Activated T-cell treated with anti-CD3 and anti-CD28 coated beads for 48 hours (primary cell): ENCODE results near the gene ALK.
"Not testable (repeated sequence)": the region's sequence is repeated elsewhere in the genome, so short reads cannot be mapped to it uniquely, and the experiment has no call there.

Experiments used
- DNase-seq: peaks from one replicate; pipeline ENCODE4 v3.0.0-alpha.2; 2020; ENCODE audit warnings: low read depth

ALK gene

GRCh38 chr2:29841386-29842004 lies 79.9 kb downstream of the ALK start:
- DNase-seq, result peak; percentile 2

GRCh38 chr2:29839306-29839705 lies 82.1 kb downstream of the ALK start:
- DNase-seq, result no peak

GRCh38 chr2:29837925-29838324 lies 83.5 kb downstream of the ALK start:
- DNase-seq, result no peak

DNA sequence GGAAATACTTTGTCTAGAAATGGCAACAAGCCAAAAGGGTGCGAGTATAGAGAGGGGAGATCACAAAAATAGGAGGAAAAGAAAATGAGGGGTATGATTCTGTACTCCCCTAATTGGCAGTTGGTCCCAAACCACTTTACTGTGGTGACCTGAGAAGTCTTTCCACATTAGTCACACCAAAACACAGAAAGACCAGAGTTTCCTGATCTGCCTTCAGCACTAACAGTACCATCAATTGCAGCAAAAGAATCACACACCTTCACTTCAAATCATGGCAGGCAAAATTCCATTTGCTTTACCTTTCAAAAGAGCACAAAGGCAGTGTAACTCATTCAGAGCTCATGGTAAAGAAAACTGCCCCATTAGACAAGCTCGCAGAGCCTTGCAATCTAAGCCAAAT lies 86.8 kb downstream of the ALK start:
- DNase-seq, result no peak

GRCh38 chr2:29834036-29834540 lies 87.3 kb downstream of the ALK start:
- DNase-seq, result no peak

DNA sequence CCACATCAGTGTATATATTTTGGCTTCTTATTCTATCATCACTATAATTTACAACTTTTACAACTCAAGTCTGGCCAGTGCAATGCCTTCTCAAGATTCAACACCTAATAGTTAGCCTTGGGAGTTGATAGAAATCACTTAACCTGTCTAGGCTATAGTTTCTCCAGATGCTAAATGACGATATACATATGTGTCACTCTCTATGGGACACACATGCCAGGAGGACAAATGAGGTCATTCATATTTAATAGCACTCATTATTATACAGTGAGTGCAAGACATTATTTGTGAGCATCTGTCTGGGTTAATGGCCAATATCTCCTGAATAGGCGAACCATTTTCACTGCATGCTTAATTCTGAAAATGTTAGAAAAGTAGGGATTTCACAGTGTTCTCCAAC lies 89.8 kb downstream of the ALK start:
- DNase-seq, result no peak

DNA sequence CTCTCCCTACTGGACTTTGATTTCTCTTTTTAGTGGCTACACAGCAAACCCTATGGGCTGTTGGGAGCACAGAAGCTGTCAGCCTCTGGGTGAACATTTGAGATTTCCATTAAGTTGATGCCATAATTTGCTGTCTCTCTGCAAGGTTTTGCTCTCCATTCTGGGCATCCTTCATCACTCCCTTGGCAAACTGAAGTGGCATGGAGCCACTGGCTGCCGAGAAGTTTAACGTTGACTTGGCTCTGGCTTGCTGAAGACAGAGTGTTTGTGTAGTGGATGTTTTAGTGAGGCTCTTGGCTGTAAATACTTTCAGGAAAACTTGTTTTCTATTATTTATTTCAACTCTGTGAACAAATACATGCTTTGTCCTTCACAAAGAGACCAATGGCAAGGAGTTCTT lies 91.5 kb downstream of the ALK start:
- no peak for DNase-seq

DNA sequence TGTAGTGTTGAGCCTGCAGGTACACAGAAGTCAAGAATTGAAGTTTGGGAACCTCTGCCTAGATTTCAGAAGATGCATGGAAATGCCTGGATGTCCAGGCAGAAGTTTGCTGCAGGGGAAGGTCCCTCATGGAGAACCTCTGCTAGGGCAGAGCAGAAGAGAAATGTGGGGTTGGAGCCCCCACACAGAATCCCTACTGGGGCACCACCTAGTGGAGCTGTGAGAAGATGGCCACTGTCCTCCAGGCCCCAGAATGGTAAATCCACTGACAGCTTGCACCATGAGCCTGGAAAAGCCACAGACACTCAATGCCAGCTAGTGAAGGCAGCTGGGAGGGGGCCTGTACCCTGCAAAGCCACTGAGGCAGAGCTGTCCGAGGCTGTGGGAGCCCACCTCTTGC lies 97.2 kb downstream of the ALK start:
- DNase-seq, result not testable (repeated sequence)

DNA sequence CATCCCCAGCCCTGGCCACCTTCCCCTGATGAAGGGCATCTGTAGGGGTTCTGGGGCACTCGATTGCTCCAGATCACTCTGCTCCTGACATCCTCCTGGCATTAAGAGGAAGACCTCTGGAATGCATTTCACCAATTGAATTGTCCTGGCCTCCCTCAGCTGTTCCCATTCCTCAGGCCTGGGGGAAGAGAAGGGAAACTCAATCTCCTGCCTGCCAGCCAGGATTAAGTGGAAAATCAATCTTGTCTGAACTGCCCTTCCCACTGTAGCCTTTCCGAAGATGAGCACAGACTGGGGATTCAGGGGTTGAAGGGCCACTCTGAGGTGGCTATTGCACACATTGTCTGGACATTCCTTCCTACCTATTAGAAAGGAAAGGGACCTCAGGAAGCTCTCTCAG lies 99.8 kb downstream of the ALK start:
- no peak for DNase-seq

DNA sequence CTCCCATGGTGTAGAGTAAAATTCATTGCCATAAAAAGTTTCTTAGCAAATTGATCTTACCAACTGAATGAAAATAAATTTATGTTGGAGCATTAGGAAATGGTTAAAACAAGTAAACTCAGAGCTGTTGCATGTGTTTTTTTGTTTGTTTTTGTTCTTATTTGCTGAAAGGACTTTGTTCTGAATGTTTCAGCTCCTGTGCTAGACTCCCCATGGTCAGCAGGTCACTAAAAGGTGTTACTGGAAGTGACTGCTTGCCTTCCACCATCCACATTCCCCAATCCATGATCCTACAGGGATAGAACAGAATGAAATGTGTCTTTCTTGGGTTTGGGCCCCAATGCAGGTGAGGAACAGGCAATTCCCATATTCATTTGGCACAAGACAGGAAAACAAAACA lies 101.8 kb downstream of the ALK start:
- no peak for DNase-seq

DNA sequence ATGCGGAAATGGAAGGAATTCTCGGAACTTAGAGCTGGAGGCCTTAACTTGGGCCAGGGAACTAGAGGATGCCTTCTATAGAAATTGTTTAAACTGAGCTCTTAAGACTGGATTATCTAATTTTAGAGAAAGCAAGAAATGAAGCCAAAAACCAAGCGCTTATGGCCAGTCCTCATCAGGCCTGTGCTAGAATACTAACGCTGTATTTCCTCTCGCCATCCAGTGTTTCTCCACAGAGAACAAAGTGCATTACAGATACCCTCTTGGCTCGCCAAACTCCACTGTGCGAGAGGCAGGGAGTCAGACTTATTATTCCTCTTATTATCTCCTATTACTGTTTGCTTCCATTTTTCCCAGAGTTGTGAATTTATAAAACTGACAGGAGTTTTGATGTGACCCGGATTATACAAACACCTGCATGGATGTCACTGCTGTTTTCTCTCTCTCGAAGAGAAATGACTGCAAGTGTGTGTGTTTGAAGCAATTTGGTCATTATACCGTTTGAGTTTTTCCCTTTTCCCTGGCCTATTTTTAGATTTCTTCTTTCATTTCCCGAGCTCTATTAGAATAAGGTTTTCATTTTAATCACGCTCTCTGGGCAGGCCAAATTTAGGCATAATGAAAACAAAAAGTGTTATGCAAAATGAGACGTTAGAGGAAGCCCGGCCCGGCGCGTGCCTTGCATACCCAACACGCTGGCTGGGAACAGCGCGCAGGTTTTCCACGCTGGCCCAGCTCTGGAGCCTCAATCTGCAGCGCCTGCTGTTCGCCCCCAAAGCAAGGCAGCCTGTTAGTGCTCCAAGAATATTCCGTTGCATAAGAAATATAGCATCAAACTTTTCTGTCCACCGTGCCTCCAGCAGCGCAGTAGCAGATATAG lies 103.3 kb downstream of the ALK start:
- DNase-seq, result no peak

DNA sequence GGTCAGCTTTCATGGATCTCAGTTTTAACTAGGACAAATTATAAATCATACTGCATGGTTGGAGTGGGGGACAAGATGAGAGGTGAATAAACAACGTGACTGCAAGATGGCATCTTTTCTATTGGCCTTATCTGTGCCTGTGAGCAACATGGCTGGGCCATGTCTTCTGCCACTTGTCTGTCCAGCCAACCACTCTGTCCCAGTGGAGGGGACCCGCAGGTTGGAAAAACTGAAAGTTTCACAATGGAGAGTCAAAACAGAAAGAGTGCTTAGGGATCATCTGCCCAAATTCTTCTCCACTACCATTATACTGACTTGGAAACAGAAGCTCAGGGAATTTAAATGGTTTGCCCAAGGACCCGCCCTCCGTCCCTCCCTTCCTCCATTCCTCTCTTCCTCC lies 104.1 kb downstream of the ALK start:
- DNase-seq, result no peak

- DNase-seq, result no peak
These were observed 104.7 kb downstream of the ALK start for GRCh38 chr2:29816651-29817050.

GRCh38 chr2:29811378-29811777 lies 110.0 kb downstream of the ALK start:
- DNase-seq, result no peak

DNA sequence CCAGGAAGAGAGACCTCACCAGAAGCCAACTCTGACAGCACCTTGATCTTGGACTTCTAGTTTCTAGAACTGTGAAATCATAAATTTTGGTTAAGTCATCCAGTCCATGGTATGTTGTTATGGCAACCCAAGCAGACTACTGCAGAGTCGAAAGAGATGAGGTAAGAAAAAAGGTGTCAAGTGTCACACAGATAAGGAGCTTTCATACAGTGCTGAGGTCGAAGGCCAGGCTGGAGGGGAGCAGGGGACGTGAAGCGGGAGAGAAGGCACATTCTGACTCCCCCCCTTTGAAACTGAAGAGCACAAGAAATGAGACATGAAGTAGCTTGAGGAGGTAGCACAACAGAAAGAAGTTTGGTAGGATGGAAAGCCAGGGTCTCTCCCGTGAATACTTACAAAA lies 110.4 kb downstream of the ALK start:
- no peak for DNase-seq

DNA sequence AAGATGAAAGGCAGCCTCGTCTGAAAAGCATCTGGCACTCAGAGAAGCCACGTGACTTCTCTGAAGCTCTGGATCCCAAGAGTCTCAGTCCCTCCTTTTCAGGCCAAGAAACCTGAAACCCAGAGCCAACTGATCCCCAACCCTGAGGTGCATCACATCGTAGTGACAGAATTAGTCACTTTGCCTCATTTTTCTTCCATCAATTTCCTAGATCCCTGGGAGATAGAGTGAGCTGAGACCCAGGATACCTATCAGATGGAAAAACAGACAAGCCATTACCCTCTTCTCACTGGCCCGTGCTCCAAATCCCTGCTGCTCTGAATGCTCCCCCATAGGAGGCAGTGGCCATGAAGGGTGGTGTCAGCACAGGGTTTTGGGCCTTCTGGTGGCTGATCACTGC lies 113.1 kb downstream of the ALK start:
- no peak for DNase-seq

GRCh38 chr2:29807082-29807481 lies 114.3 kb downstream of the ALK start:
- no peak for DNase-seq

DNA sequence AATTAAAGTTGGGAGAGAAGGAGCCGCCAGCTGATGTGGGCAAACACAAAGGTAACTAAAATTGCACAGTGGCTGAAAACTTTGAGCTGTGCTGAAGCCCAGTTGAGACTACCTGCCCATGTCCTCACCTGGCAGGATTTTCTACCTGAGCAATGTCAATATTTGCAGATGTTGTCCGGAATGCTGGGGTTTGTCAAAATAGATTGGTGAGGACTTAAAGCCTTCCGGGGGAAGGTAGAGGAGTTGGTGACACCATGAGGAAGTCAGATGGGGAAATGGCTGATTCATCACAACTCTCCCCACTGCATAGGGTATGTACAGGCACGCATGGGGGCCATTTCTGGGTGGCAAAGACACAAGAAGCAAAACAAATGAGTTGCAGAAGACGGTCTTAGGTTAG lies 114.9 kb downstream of the ALK start:
- no peak for DNase-seq

GRCh38 chr2:29804671-29805070 lies 116.7 kb downstream of the ALK start:
- DNase-seq, result no peak

GRCh38 chr2:29803537-29803936 lies 117.8 kb downstream of the ALK start:
- no peak for DNase-seq

- DNase-seq, result no peak
These were observed 118.4 kb downstream of the ALK start for GRCh38 chr2:29802986-29803385.

DNA sequence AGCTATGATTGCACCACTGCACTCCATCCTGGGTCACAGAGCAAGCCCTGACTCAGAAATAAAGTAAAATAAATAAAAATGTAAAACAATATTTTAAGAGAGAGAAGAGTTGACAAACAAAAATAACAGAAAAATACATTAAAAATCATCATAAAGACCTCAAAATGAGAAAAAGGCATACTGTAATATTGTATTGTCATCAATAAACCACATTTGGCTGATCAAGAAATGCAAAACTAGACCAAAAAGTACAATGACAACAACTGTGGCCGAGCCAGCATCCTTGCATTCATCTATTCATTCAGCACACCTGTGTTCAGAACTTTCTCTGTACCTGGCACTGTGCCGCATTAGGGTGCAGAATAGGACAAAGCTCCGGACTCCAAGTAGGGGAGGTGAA lies 121.8 kb downstream of the ALK start:
- no peak for DNase-seq

GRCh38 chr2:29797916-29798315 lies 123.5 kb downstream of the ALK start:
- DNase-seq, result no peak

DNA sequence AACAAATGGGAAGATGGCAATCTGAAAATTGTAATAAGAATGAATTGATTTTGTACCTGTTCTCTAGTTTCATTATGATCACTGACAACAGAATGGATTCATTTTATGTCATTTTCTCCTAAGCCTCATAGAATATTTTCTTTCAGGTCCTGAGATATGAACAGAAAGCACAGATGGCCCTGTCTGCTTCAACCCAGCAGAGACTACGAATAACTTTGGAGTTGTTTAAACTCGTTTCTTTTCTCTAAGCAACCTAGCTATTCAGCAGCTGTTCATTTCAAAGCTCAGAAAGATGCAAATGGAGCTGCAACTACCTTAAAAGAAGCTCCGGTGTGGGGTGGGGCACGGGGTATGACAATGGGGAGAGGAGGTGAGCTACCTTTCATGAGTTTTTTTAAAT lies 124.9 kb downstream of the ALK start:
- no peak for DNase-seq
